Vagina (tissue), 2 donors: ENCODE measurements around the gene AGPS. TPM values are rescaled to one million over a fixed set of nuclear protein-coding genes. Genes with fewer than 3 reads are reported as not detected.
A peak's percentile ranks its signal among the peaks of the same experiment; 100 is the strongest.
"Not testable (repeated sequence)": the region's sequence is repeated elsewhere in the genome, so short reads cannot be mapped to it uniquely, and the experiment has no call there.

Source experiments
- DNase-seq, 2 donors: peaks; one replicate each; pipeline ENCODE4 v3.0.0-alpha.2; 2017; ENCODE audit errors: extremely low spot score in 2 of 2
- H3K27ac ChIP-seq: fragments of 200-600 bp; sonication (generic); one replicate; pipeline ENCODE4 v1.5.1; 2019
- H3K27me3 ChIP-seq: fragments of 200-600 bp; sonication (generic); one replicate; pipeline ENCODE4 v1.5.1; 2019
- H3K36me3 ChIP-seq, 2 donors: fragments of 200-600 bp; sonication (generic); one replicate each; pipeline ENCODE4 v1.5.1; 2017 to 2019
- H3K4me1 ChIP-seq: fragments of 200-600 bp; sonication (generic); one replicate; pipeline ENCODE4 v1.5.1; 2019
- H3K4me3 ChIP-seq, 2 donors: fragments of 200-600 bp; sonication (generic); 1 replicate in 1 of 2; 2 replicates in 1 of 2; pipeline ENCODE4 v1.5.1; 2016 to 2019
- H3K9me3 ChIP-seq: fragments of 200-600 bp; sonication (generic); one replicate; pipeline ENCODE4 v1.5.1; 2019
- CTCF ChIP-seq, 3 experiments: fragments of 450-650 bp in 2 of 3; fragments of 200-600 bp in 1 of 3; sonication (generic) in 1 of 3; IDR thresholded peaks; one replicate each; pipeline ENCODE4 v1.5.1; 2017 to 2019; ENCODE audit warnings: antibody characterized with exemption in 3 of 3, mild to moderate bottlenecking in 2 of 3, moderate library complexity in 2 of 3
- POLR2A ChIP-seq, 2 donors: fragments of 450-650 bp; IDR thresholded peaks; one replicate each; pipeline ENCODE4 v1.6.1; 2017; ENCODE audit warnings: antibody characterized with exemption in 2 of 2, mild to moderate bottlenecking in 2 of 2, moderate library complexity in 2 of 2
- POLR2AphosphoS5 ChIP-seq, 2 donors: sonication (generic); formaldehyde crosslinking; IDR thresholded peaks; one replicate each; pipeline ENCODE4 v1.9.0; 2017; ENCODE audit warnings: antibody characterized with exemption in 2 of 2, mild to moderate bottlenecking in 2 of 2, low read depth in 1 of 2; ENCODE audit not compliant: insufficient read depth in 1 of 2
- intact Hi-C: fragments of 100-400 bp; cut with DNase I; formaldehyde crosslinking; loops from one replicate; pipeline ENCODE4 v1.15.1; 2023
- total RNA-seq: library from RNA; depleted of rRNA; stranded (reverse); fragments of >200 nt; gene quantifications from one replicate; pipeline ENCODE4 v1.2.3, GENCODE V29; 2016

The AGPS gene
- total RNA-seq, 1 donor from 2014 or later: 27.3 TPM

- intact Hi-C loops: no loop called here
- Histone ChIP-seq H3K4me1 (peaks cover 7% of the 10 kb centered on the region), H3K27me3 (no peaks in the 10 kb centered on the region), H3K4me3 (no peak overlapping the region), H3K9me3 (no peaks in the 10 kb centered on the region), H3K27ac (no peak overlapping the region), H3K36me3 (no peaks in the 10 kb centered on the region)
- no peak for TF ChIP-seq POLR2A (IDR thresholded peaks at IDR 0.05)
- TF ChIP-seq POLR2AphosphoS5 (IDR thresholded peaks at IDR 0.05; ENCODE audit: insufficient read depth in 1 of 2, low read depth in 1 of 2): no peak
- no peak for TF ChIP-seq CTCF (IDR thresholded peaks at IDR 0.05)
- DNase-seq: no peak
Measured at GRCh38 chr2:177550264-177551200, 158.0 kb downstream of the AGPS start.

- H3K4me3 ChIP-seq, H3K9me3 ChIP-seq, H3K27ac ChIP-seq, H3K4me1 ChIP-seq, H3K36me3 ChIP-seq, H3K27me3 ChIP-seq, DNase-seq, intact Hi-C loops: not testable (repeated sequence)
Measured at GRCh38 chr2:177551360-177551759, 158.8 kb downstream of the AGPS start.

GRCh38 chr2:177551989-177552421 lies 159.4 kb downstream of the AGPS start:
- TF ChIP-seq POLR2A (IDR thresholded peaks at IDR 0.05) (no peak), POLR2AphosphoS5 (IDR thresholded peaks at IDR 0.05; ENCODE audit: insufficient read depth in 1 of 2, low read depth in 1 of 2) (no peak), CTCF (IDR thresholded peaks at IDR 0.05) (no peak)
- Histone ChIP-seq H3K9me3 (no peaks in the 10 kb centered on the region), H3K27ac (no peak overlapping the region), H3K36me3 (no peaks in the 10 kb centered on the region), H3K27me3 (no peaks in the 10 kb centered on the region), H3K4me1 (peaks cover 7% of the 10 kb centered on the region), H3K4me3 (peak overlapping the region; percentile 78 to 83)
- no peak for DNase-seq
- intact Hi-C loops: no loop called here

GRCh38 chr2:177552422-177553175 lies 160.0 kb downstream of the AGPS start:
- intact Hi-C loops: no loop called here
- H3K27ac ChIP-seq: peak overlapping the region; percentile 79
- H3K9me3 ChIP-seq: no peaks in the 10 kb centered on the region
- no peak for TF ChIP-seq CTCF (IDR thresholded peaks at IDR 0.05)
- TF ChIP-seq POLR2AphosphoS5 (IDR thresholded peaks at IDR 0.05; ENCODE audit: insufficient read depth in 1 of 2, low read depth in 1 of 2): peak; percentile 74 to 75
- H3K4me3 ChIP-seq: peak overlapping the region; percentile 78 to 83
- H3K36me3 ChIP-seq: no peaks in the 10 kb centered on the region
- no peaks in the 10 kb centered on the region for H3K27me3 ChIP-seq
- H3K4me1 ChIP-seq: peaks cover 7% of the 10 kb centered on the region
- peak in 1 of 2 donors; percentile 91 for DNase-seq

- Histone ChIP-seq H3K4me1 (peaks cover 7% of the 10 kb centered on the region), H3K4me3 (peak overlapping the region; percentile 78 to 83), H3K27me3 (no peaks in the 10 kb centered on the region), H3K9me3 (no peaks in the 10 kb centered on the region), H3K36me3 (no peaks in the 10 kb centered on the region), H3K27ac (peak overlapping the region; percentile 79)
- no peak for DNase-seq
- TF ChIP-seq CTCF (IDR thresholded peaks at IDR 0.05): no peak
- no peak for TF ChIP-seq POLR2A (IDR thresholded peaks at IDR 0.05)
- TF ChIP-seq POLR2AphosphoS5 (IDR thresholded peaks at IDR 0.05; ENCODE audit: insufficient read depth in 1 of 2, low read depth in 1 of 2): no peak
- intact Hi-C loops: no loop called here
Measured at GRCh38 chr2:177553176-177553884, 160.8 kb downstream of the AGPS start.
